Activated naive CD8-positive, alpha-beta T cell (primary cell): ENCODE results near the gene PTPRZ1.

ENCODE experiments used
- H3K27ac Mint-ChIP-seq: one replicate; pipeline ENCODE4 v1.8.0; 2021; ENCODE audit warnings: mixed read lengths
- H3K27me3 Mint-ChIP-seq: one replicate; pipeline ENCODE4 v1.8.0; 2021; ENCODE audit warnings: mixed read lengths
- H3K36me3 Mint-ChIP-seq: one replicate; pipeline ENCODE4 v1.8.0; 2021; ENCODE audit warnings: mixed read lengths
- H3K4me1 Mint-ChIP-seq: one replicate; pipeline ENCODE4 v1.8.0; 2021; ENCODE audit warnings: low read depth, mixed read lengths
- H3K4me3 Mint-ChIP-seq: one replicate; pipeline ENCODE4 v1.8.0; 2021; ENCODE audit warnings: mild to moderate bottlenecking, mixed read lengths
- H3K9me3 Mint-ChIP-seq: one replicate; pipeline ENCODE4 v1.8.0; 2021; ENCODE audit warnings: low read depth, mixed read lengths

PTPRZ1 gene

DNA sequence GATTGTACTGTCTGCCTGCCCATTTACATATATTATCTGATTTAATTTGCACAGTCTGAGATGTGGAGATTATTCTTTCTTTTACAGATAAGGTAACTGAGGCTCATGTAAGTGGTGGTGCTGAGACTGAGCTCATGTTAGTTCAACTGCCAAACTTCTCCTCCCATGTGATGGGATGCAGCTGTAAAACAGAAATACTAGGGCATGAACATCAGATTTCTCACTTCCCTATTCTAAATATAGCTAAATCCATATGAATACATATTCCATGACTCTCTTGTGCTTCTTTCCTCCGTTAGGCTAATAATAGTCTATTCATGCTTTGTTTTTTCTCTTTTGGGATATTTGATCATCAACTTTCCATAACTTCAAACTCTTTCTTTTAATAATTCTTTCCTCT, 84.7 kb downstream of the PTPRZ1 start:
- Mint-ChIP-seq H3K4me1 (no peaks in the 10 kb centered on the region), H3K4me3 (no peak overlapping the region), H3K27ac (no peak overlapping the region), H3K9me3 (no peaks in the 10 kb centered on the region), H3K27me3 (no peaks in the 10 kb centered on the region), H3K36me3 (no peaks in the 10 kb centered on the region)

DNA sequence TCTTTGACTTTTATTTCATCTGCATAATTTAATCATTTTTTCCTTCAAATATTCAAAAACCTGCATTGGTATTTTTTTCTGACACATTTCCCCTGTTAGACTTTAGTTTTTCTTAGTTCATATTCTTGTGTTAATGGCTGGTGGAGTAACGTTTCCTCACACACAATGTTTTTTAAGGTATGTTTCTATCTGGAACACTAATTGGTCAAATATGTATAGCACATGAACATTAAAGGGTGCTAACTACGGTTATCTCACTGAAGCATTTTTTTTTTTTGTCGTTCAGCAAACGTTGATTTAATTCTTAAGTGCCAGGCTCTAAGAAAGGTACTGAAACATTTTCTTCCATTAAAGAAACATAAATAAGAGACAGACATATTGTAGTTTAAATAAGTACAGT, 87.7 kb downstream of the PTPRZ1 start:
- Mint-ChIP-seq H3K4me1 (no peaks in the 10 kb centered on the region), H3K36me3 (no peaks in the 10 kb centered on the region), H3K27me3 (no peaks in the 10 kb centered on the region), H3K4me3 (no peak overlapping the region), H3K9me3 (no peaks in the 10 kb centered on the region), H3K27ac (no peak overlapping the region)

DNA sequence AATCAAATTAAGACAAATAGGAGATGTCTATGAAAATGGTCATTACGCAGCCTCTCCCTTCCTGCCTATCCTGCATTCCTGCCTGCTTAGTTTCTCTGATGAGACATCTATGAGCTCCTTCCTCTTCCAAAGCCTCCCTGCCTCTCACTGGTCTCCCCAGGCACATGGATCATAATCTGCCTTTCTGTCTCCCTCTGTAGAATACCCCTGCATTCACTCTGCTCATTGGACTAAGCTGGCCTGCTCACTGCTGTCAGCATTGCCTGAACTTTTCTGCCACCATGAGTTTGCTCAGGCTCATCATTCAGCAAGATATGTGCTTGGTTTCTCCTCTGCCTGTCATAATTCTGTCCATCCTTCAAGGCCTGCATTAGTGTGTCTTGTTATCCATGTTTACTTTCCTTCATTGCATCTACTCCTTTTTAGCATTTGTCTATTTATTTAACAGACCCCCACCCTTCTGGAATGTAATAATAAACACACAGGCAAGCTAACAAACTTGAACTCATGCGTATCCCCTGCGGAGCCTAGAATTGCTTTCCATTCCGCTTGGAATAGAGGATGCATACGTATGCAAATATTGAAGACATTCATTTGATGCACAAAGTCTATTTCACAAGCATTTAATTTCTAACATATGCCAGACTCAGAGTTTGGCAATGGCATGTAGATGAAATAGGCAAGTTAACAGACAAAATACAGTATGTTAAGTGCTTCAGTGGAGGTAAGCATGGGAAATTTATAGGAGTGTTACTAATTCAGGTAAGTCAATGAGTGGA, 88.3 kb downstream of the PTPRZ1 start:
- no peaks in the 10 kb centered on the region for H3K36me3 Mint-ChIP-seq
- H3K4me3 Mint-ChIP-seq = no peak overlapping the region
- H3K27ac Mint-ChIP-seq = no peak overlapping the region
- H3K9me3 Mint-ChIP-seq = no peaks in the 10 kb centered on the region
- H3K27me3 Mint-ChIP-seq = no peaks in the 10 kb centered on the region
- H3K4me1 Mint-ChIP-seq = no peaks in the 10 kb centered on the region

DNA sequence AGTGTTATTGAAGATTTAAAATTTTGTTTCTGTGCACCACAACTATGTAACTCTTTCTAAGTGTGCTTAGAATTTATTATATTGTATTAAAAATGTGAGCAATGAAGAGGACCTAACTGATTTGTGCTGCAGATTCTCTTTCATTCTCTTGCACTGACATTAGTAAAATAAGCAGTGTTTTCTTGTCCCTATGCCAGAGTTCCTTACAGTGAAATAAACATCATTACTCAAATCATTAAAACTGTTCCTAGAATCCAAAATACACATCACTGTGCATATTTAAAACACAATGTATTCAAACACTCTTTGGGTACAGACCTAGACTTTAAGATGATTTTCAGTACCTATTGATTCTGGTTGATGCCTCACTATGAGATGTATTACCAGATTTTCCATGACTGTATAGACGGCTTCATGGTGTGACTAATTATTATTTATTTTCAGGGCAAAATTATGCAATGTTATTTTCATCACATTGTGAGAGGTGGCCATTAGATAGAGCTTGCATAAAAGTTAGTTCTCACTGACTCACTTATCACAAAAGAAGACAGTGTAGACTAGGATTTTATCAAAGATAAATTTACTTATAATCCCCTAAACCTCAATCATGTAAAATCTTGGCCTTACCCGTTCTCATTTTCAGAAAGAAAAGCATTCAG, 93.4 kb downstream of the PTPRZ1 start:
- H3K4me3 Mint-ChIP-seq = no peak overlapping the region
- H3K27ac Mint-ChIP-seq = no peak overlapping the region
- no peaks in the 10 kb centered on the region for H3K4me1 Mint-ChIP-seq
- H3K9me3 Mint-ChIP-seq = no peaks in the 10 kb centered on the region
- H3K36me3 Mint-ChIP-seq = no peaks in the 10 kb centered on the region
- no peaks in the 10 kb centered on the region for H3K27me3 Mint-ChIP-seq

DNA sequence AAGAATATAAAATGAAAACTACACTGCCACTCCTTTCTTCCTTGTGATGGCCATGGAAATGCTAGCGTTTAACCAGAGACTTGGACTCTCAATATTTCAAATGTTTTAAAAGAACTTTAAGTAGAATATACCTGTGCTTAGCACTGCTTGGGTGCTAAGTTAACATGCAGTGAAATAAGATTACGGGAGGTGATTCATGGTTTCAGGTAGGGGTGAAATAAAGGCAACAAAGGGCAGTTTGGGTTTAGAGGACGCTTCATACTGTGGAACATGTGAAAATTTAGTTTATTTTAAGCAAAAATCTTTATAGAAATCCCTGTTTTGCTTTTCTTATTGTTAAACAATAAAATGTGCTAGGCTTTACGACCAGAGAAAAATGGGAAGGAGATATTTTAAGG, 94.0 kb downstream of the PTPRZ1 start:
- H3K4me3 Mint-ChIP-seq = no peak overlapping the region
- no peak overlapping the region for H3K27ac Mint-ChIP-seq
- H3K9me3 Mint-ChIP-seq = no peaks in the 10 kb centered on the region
- H3K27me3 Mint-ChIP-seq = no peaks in the 10 kb centered on the region
- no peaks in the 10 kb centered on the region for H3K36me3 Mint-ChIP-seq
- no peaks in the 10 kb centered on the region for H3K4me1 Mint-ChIP-seq

DNA sequence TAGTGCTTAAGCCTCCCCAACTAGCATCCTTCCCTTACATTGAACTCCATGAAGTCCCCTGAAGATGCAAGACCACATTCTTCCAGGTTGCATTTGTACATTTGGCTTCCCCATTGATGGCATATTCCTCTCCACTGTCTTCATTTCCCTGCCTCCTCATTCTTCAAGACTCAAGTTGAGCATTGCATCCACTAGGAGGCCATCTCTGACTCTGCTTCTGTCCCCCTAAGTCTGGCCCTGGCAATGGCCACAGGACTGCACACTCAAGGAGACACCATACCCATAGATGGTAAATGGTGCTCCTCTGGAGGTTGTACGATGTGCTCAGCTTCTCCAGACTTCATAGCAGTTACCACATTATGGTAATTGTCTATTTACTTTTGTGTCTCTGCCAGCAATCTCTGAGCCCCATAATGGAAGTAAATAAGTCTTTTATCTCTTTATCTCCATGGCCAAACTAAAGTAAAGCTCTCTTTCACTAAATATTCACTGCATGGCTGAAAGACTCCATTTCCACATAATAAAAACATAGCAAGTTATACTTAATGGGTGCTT, 112.6 kb downstream of the PTPRZ1 start:
- Mint-ChIP-seq H3K36me3 (no peaks in the 10 kb centered on the region), H3K9me3 (peaks cover 7% of the 10 kb centered on the region), H3K4me3 (no peak overlapping the region), H3K4me1 (no peaks in the 10 kb centered on the region), H3K27ac (no peak overlapping the region), H3K27me3 (no peaks in the 10 kb centered on the region)

DNA sequence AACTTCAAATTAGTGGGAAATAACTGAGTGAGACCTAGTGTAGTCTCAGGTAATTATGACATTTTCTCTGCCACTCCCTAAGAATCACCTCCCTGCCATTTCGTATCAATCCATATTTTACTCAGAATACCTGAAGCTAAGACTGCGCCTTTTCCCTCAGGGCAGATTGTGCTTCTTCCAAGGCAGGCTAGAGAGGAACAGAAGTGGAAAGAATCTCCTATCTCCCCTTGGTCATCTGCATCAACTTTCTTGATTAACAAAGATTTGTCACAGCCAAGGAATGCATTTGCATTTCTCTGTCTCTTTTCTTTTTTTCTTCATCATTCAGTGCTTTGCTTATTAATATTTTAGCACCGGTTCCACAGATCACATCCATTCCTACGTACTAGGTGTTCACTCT, 119.1 kb downstream of the PTPRZ1 start:
- Mint-ChIP-seq H3K4me3 (no peak overlapping the region), H3K27ac (no peak overlapping the region), H3K9me3 (no peaks in the 10 kb centered on the region), H3K27me3 (no peaks in the 10 kb centered on the region), H3K4me1 (no peaks in the 10 kb centered on the region), H3K36me3 (no peaks in the 10 kb centered on the region)

DNA sequence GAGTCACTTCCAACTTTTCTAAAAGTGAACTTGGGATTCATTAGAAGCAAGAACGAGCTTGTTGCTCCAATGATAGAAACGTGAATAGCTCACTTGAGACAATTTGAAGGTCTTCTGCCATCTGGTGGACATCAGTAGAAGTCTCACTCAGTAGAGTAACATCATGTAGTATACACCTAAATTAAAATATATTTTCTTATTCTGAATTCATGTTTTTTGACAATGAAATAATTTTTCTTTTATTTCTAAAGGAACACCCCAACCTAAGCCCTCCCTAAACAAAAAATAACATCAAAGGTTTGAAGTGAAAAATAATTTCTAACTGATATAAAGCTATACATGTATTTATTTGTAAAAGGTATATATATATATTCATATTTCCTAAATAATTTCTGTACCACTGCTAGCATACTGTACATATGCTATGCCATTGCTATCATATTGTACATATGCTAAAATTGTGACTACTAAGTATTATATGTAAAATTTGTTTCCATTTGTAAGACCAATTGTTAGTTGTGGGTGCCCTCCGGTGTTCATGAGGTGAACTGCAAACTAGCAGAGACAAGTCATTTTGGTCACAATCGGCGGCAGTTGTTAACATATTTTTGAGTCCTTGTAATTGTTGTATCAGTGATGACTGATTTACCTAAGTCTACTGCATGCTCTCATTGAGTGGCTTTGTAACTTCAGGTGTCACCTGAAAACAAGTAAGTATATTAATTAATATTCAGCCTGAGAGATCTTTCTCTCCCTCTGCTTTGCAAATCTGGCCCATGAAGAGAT, 121.9 kb downstream of the PTPRZ1 start:
- Mint-ChIP-seq H3K9me3 (no peaks in the 10 kb centered on the region), H3K36me3 (no peaks in the 10 kb centered on the region), H3K27ac (no peak overlapping the region), H3K27me3 (no peaks in the 10 kb centered on the region), H3K4me3 (no peak overlapping the region), H3K4me1 (no peaks in the 10 kb centered on the region)

DNA sequence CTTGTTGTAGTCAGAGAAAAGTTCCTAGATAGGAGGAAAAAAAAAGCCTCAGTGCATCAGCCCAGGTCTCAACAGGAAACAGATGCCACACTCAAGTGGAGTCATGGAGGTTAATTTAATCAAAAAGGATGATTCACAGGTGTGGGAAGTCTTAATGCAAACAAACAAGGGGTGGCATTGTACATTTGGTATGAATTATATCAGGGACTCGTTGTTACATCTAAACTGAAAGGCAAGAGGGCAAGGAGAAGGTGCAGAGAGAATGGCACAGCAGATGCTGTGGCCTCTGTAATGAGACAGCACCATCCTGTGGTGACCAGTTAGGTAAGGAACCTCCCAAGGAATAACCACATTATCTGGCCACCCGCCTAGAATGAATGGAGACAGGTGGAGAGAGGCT, 133.7 kb downstream of the PTPRZ1 start:
- peaks cover 6% of the 10 kb centered on the region for H3K9me3 Mint-ChIP-seq
- H3K4me3 Mint-ChIP-seq = no peak overlapping the region
- H3K36me3 Mint-ChIP-seq = no peaks in the 10 kb centered on the region
- no peaks in the 10 kb centered on the region for H3K27me3 Mint-ChIP-seq
- no peaks in the 10 kb centered on the region for H3K4me1 Mint-ChIP-seq
- no peak overlapping the region for H3K27ac Mint-ChIP-seq

DNA sequence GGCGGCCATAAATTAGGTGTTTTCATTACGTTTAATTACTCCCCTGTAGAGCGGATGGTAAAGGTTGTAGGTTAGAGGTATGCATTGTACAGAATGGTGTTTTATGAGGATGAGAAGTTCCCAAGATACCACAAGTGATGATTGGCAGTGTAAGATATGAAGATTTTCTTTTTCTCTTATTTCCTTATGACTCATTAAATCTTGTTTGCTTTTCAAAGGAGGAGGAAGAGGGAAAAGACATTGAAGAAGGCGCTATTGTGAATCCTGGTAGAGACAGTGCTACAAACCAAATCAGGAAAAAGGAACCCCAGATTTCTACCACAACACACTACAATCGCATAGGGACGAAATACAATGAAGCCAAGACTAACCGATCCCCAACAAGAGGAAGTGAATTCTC, 137.2 kb downstream of the PTPRZ1 start:
- H3K9me3 Mint-ChIP-seq = peaks cover 6% of the 10 kb centered on the region
- no peaks in the 10 kb centered on the region for H3K4me1 Mint-ChIP-seq
- no peaks in the 10 kb centered on the region for H3K27me3 Mint-ChIP-seq
- H3K4me3 Mint-ChIP-seq = no peak overlapping the region
- no peak overlapping the region for H3K27ac Mint-ChIP-seq
- H3K36me3 Mint-ChIP-seq = no peaks in the 10 kb centered on the region

DNA sequence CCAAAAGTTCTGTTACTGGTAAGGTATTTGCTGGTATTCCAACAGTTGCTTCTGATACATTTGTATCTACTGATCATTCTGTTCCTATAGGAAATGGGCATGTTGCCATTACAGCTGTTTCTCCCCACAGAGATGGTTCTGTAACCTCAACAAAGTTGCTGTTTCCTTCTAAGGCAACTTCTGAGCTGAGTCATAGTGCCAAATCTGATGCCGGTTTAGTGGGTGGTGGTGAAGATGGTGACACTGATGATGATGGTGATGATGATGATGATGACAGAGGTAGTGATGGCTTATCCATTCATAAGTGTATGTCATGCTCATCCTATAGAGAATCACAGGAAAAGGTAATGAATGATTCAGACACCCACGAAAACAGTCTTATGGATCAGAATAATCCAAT, 140.1 kb downstream of the PTPRZ1 start:
- Mint-ChIP-seq H3K36me3 (no peaks in the 10 kb centered on the region), H3K4me3 (no peak overlapping the region), H3K9me3 (peaks cover 6% of the 10 kb centered on the region), H3K27ac (no peak overlapping the region), H3K4me1 (no peaks in the 10 kb centered on the region), H3K27me3 (no peaks in the 10 kb centered on the region)

DNA sequence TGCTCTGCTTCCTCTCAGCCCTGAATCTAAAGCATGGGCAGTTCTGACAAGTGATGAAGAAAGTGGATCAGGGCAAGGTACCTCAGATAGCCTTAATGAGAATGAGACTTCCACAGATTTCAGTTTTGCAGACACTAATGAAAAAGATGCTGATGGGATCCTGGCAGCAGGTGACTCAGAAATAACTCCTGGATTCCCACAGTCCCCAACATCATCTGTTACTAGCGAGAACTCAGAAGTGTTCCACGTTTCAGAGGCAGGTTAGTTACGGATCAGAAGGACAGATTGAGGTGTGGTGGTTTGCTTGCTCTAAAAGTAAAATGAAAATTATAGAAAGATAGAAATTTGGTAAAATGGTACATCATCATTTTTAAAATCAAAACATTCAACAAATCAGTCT, 140.7 kb downstream of the PTPRZ1 start:
- H3K36me3 Mint-ChIP-seq = no peaks in the 10 kb centered on the region

DNA sequence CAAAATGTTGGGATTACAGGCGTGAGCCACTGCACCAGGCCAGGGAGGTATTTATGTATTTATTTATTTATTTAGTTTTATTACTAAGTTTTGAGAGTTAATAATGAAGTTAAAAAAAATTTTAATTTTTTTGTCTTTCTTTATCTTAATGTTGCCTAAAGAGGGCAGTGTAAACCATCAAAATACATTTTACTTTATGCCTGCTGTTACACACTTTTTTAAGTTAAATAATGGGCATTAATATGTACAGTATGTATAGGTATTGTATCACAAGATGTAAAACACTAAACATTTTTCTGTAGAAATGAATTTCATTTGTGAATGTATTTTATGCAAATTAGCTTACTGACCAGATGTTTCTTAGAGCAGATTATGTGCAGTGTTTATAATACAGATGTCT, 141.7 kb downstream of the PTPRZ1 start:
- no peaks in the 10 kb centered on the region for H3K27me3 Mint-ChIP-seq
- no peaks in the 10 kb centered on the region for H3K4me1 Mint-ChIP-seq
- no peaks in the 10 kb centered on the region for H3K36me3 Mint-ChIP-seq

More for the DNA sequence above, 140.7 kb downstream of the PTPRZ1 start:
- Mint-ChIP-seq H3K27me3 (no peaks in the 10 kb centered on the region), H3K27ac (no peak overlapping the region), H3K9me3 (peaks cover 6% of the 10 kb centered on the region), H3K4me1 (no peaks in the 10 kb centered on the region), H3K4me3 (no peak overlapping the region)

DNA sequence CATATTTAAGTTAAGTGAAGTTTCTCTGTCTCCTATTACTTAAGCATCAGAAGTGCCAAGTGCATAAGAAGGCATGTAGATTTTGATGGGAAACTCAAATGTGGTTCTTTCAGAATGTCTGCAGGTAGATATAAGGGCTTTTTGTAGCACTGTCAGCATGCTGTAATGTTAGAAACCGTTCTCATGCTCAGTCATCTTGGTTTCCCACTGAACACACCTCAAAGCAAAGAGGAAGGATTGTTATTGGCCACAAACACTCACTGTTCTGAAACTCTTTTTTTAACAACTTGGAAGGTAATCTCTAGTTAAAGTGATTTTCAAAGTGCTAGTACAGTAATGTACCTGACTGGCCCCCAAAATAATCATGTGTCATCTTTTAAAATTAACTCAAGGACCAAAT, 145.1 kb downstream of the PTPRZ1 start:
- H3K4me3 Mint-ChIP-seq = no peak overlapping the region
- no peaks in the 10 kb centered on the region for H3K4me1 Mint-ChIP-seq
- H3K9me3 Mint-ChIP-seq = no peaks in the 10 kb centered on the region
- no peaks in the 10 kb centered on the region for H3K27me3 Mint-ChIP-seq
- H3K27ac Mint-ChIP-seq = no peak overlapping the region
- H3K36me3 Mint-ChIP-seq = no peaks in the 10 kb centered on the region

More for the DNA sequence above, 141.7 kb downstream of the PTPRZ1 start:
- H3K4me3 Mint-ChIP-seq = no peak overlapping the region
- no peak overlapping the region for H3K27ac Mint-ChIP-seq
- peaks cover 6% of the 10 kb centered on the region for H3K9me3 Mint-ChIP-seq

DNA sequence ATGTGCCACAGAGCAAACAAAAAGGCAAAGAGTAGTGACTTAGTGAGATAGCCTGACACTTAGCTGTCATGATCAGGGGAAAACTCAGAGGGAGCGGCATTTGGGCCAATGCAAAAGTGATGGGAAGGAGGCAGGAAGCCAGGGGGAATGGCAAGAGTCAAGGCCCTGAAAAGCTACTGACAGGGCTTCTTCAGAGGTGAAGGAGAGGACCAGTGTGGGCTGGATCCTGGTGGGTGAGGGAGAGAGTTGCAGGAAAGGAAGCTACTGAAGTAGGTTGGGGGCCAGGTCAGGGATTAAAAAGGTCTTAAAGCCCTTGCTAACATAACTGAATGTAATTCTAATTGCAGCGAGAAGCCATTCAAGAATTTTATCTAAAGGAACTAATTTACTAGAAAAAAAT, 154.1 kb downstream of the PTPRZ1 start:
- no peak overlapping the region for H3K27ac Mint-ChIP-seq
- no peaks in the 10 kb centered on the region for H3K27me3 Mint-ChIP-seq
- H3K36me3 Mint-ChIP-seq = no peaks in the 10 kb centered on the region
- peaks cover 2% of the 10 kb centered on the region for H3K9me3 Mint-ChIP-seq
- no peak overlapping the region for H3K4me3 Mint-ChIP-seq
- H3K4me1 Mint-ChIP-seq = no peaks in the 10 kb centered on the region
